ENCODE results near the gene EEF1AKMT4. TPM values are rescaled to one million over a fixed set of nuclear protein-coding genes. Genes with fewer than 3 reads are reported as not detected.

The EEF1AKMT4 gene
- total and polyA plus RNA-seq, 2 of the 8 experiments (the other 6 are each of a cell fraction or from before 2014, with no cell fraction given), result 9.3 to 30.1 TPM

GRCh38 chr3:184234224-184234623 lies 15.2 kb upstream of the EEF1AKMT4 start:
- Histone ChIP-seq H3K9ac (replicated peaks in 1 of 4; ENCODE audit: extremely low read depth in 1 of 4, low read depth in 3 of 4, low read length in 3 of 4) (no peak overlapping the region), H4K91ac (replicated peaks; ENCODE audit: insufficient read length, low read length) (no peak overlapping the region), H3K4me3 (ENCODE audit: extremely low read depth in 1 of 4, insufficient read depth in 2 of 4, low read depth in 3 of 4, low read length in 4 of 4) (no peak overlapping the region), H3K27me3 (replicated peaks in 1 of 4; ENCODE audit: control insufficient read depth in 3 of 4, extremely low read depth in 1 of 4, insufficient read depth in 3 of 4, low read length in 3 of 4) (peaks cover 27 to 44% (median 38%) of the 10 kb centered on the region in 4 experiments), H3K79me2 (ENCODE audit: control insufficient read depth in 1 of 2, insufficient read depth in 2 of 2, low read length in 2 of 2) (no peaks in the 10 kb centered on the region), H2BK12ac (ENCODE audit: low read depth, low read length) (no peak overlapping the region), H3K18ac (ENCODE audit: extremely low read depth, low read length) (no peak overlapping the region), H2BK20ac (ENCODE audit: low read length) (no peak overlapping the region), H3K4ac (replicated peaks; ENCODE audit: insufficient read length, low read depth, low read length) (no peak overlapping the region), H3K56ac (replicated peaks; ENCODE audit: insufficient read length, low read depth, low read length) (no peak overlapping the region), H2BK15ac (ENCODE audit: low read length) (no peak overlapping the region), H3K79me1 (ENCODE audit: low read depth, low read length) (no peaks in the 10 kb centered on the region), H2BK5ac (ENCODE audit: low read depth, low read length) (no peak overlapping the region), H2AFZ (ENCODE audit: low read length) (no peak overlapping the region), H2AK5ac (ENCODE audit: low read depth, low read length) (no peak overlapping the region), H2BK120ac (replicated peaks; ENCODE audit: low read depth, low read length) (no peak overlapping the region), H4K5ac (ENCODE audit: insufficient read length, low read depth, low read length) (no peak overlapping the region), H3K4me2 (ENCODE audit: insufficient read depth in 1 of 2, low read depth in 2 of 2, low read length in 2 of 2) (no peak overlapping the region), H4K8ac (ENCODE audit: extremely low read depth, insufficient read depth, low read length) (no peak overlapping the region), H3K9me3 (ENCODE audit: insufficient read depth in 2 of 2, low read depth in 1 of 2, low read length in 1 of 2) (no peaks in the 10 kb centered on the region), H3K36me3 (ENCODE audit: control insufficient read depth in 2 of 4, insufficient read depth in 4 of 4, low read length in 3 of 4) (peaks cover 0 to 8% (median 0%) of the 10 kb centered on the region in 4 experiments; a peak in 1 of 8 replicates), H3K23ac (ENCODE audit: insufficient read length) (no peak overlapping the region), H3K14ac (ENCODE audit: insufficient read length) (no peak overlapping the region), H3K23me2 (ENCODE audit: low read depth, low read length) (peaks cover 8% of the 10 kb centered on the region; the same call in 1 of the 2 replicates), H3K27ac (ENCODE audit: low read depth, low read length) (no peak overlapping the region), H3K4me1 (replicated peaks in 1 of 4; ENCODE audit: control insufficient read depth in 3 of 4, insufficient read depth in 4 of 4, low read length in 3 of 4) (peaks cover 0 to 14% (median 2%) of the 10 kb centered on the region in 4 experiments; a peak in 3 of 7 replicates), H4K20me1 (replicated peaks in 1 of 2; ENCODE audit: control insufficient read depth in 1 of 2, insufficient read depth in 2 of 2, low read length in 2 of 2) (peaks cover 4 to 7% of the 10 kb centered on the region in 2 experiments)
- WGBS, 2 experiments (ENCODE audit: extremely low coverage in 1 of 2, insufficient coverage in 1 of 2, insufficient read length in 1 of 2, insufficient replicate concordance in 2 of 2, low coverage in 1 of 2, low lambda C conversion rate in 2 of 2, missing lambda C conversion rate in 1 of 2), result 87% methylated on average over 4 of the region's 4 CpGs; no CpG with 5 or more reads in 1 of the 2 experiments
- FAIRE-seq, result no peak
- TF ChIP-seq, protein P1, sequence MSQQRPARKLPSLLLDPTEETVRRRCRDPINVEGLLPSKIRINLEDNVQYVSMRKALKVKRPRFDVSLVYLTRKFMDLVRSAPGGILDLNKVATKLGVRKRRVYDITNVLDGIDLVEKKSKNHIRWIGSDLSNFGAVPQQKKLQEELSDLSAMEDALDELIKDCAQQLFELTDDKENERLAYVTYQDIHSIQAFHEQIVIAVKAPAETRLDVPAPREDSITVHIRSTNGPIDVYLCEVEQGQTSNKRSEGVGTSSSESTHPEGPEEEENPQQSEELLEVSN (IDR thresholded peaks at IDR 0.05), result no peak
- TF ChIP-seq JUN (IDR thresholded peaks at IDR 0.05; ENCODE audit: low read depth, low read length), result no peak
- CTCF ChIA-PET (ENCODE audit: partially characterized antibody), result interaction anchor here (0.7 kb wide), 1 partner anchor 1000 kb away, joined by 3 read pairs; no protein-coding TSS in a partner anchor
- DNase-seq (ENCODE audit: low read depth in 1 of 2, low spot score in 2 of 2), result no peak
- POLR2A ChIA-PET (ENCODE audit: partially characterized antibody), result interaction anchor here (1.2 kb wide), 1 partner anchor 9 kb away, joined by 3 read pairs; no protein-coding TSS in a partner anchor

Data from H1 (cell line).